Keratinocyte (primary cell): Measurements from ENCODE around the gene FASLG. TPM values are rescaled to one million over a fixed set of nuclear protein-coding genes. Genes with fewer than 3 reads are reported as not detected.

Experiments
- DNase-seq: peaks from one replicate; pipeline ENCODE4 v3.0.0-alpha.2; 2011; ENCODE audit warnings: low read depth, missing footprints, low spot score
- FAIRE-seq: peaks from 2 replicates; lab custom pipeline; 2011; peaks lifted over from hg19 to GRCh38; lab: Jason Lieb, UNC
- H2AFZ ChIP-seq: 2 replicates; pipeline ENCODE4 v1.6.0; 2012; ENCODE audit warnings: low read length, control low read depth, inconsistent platforms; ENCODE audit not compliant: control insufficient read depth
- H3K27ac ChIP-seq: 2 replicates; pipeline ENCODE4 v1.5.1; 2011; ENCODE audit warnings: low read length; ENCODE audit not compliant: control insufficient read depth, insufficient read depth
- H3K27me3 ChIP-seq: 3 replicates; pipeline ENCODE4 v1.6.0; 2011; ENCODE audit warnings: low read length; ENCODE audit not compliant: control insufficient read depth, insufficient read depth; ENCODE audit errors: extremely low read depth
- H3K36me3 ChIP-seq, 2 experiments: 2 replicates in 1 of 2; 3 replicates in 1 of 2; pipeline ENCODE4 v1.5.1; 2011; ENCODE audit warnings: low read length in 2 of 2, mild to moderate bottlenecking in 1 of 2; ENCODE audit not compliant: control insufficient read depth in 2 of 2, insufficient read depth in 2 of 2; ENCODE audit errors: extremely low read depth in 1 of 2
- H3K4me1 ChIP-seq: 3 replicates; pipeline ENCODE4 v1.5.1; 2011; ENCODE audit warnings: low read length; ENCODE audit not compliant: control insufficient read depth, insufficient read depth; ENCODE audit errors: extremely low read depth
- H3K4me2 ChIP-seq: 3 replicates; pipeline ENCODE4 v1.6.0; 2011; ENCODE audit warnings: low read depth, low read length; ENCODE audit not compliant: control insufficient read depth, insufficient read depth; ENCODE audit errors: extremely low read depth
- H3K4me3 ChIP-seq, 3 experiments: fragments of 200-600 bp in 1 of 3; sonication (generic) in 1 of 3; 2 replicates in 2 of 3; 3 replicates in 1 of 3; pipeline ENCODE4 v1.5.1; 2011 to 2016; ENCODE audit warnings: low read length in 3 of 3, mild to moderate bottlenecking in 3 of 3, control low read depth in 2 of 3, inconsistent platforms in 1 of 3, low read depth in 1 of 3, mixed read lengths in 1 of 3, mixed run types in 1 of 3, moderate library complexity in 1 of 3; ENCODE audit not compliant: control insufficient read depth in 2 of 3, insufficient read depth in 2 of 3; ENCODE audit errors: extremely low read depth in 1 of 3
- H3K79me2 ChIP-seq: 2 replicates; pipeline ENCODE4 v1.6.0; 2012; ENCODE audit warnings: low read length; ENCODE audit not compliant: control insufficient read depth, insufficient read depth
- H3K9ac ChIP-seq: 3 replicates; pipeline ENCODE4 v1.6.0; 2011; ENCODE audit warnings: low read length; ENCODE audit not compliant: control insufficient read depth, insufficient read depth; ENCODE audit errors: extremely low read depth
- H3K9me1 ChIP-seq: 3 replicates; pipeline ENCODE4 v1.6.0; 2011; ENCODE audit warnings: low read length; ENCODE audit not compliant: control insufficient read depth, insufficient read depth; ENCODE audit errors: extremely low read depth
- H3K9me3 ChIP-seq: 2 replicates; pipeline ENCODE4 v1.5.1; 2012; ENCODE audit warnings: low read depth, low read length; ENCODE audit not compliant: control insufficient read depth
- H4K20me1 ChIP-seq: 3 replicates; pipeline ENCODE4 v1.6.0; 2011; ENCODE audit warnings: low read length; ENCODE audit not compliant: control insufficient read depth, insufficient read depth; ENCODE audit errors: extremely low read depth
- CTCF ChIP-seq, 3 experiments: IDR thresholded peaks in 1 of 3; conservative IDR thresholded peaks in 1 of 3; optimal IDR thresholded peaks in 1 of 3; 2 replicates in 2 of 3; 3 replicates in 1 of 3; pipeline versions ENCODE3 to v1.5.1; 2011; ENCODE audit warnings: low read length in 3 of 3, mild to moderate bottlenecking in 3 of 3, moderate library complexity in 2 of 3, control low read depth in 1 of 3, inconsistent platforms in 1 of 3; ENCODE audit not compliant: insufficient read depth in 2 of 3; ENCODE audit errors: extremely low read depth in 1 of 3
- EZH2 ChIP-seq: IDR thresholded peaks from one replicate; pipeline ENCODE4 v1.6.1; 2012; ENCODE audit warnings: inconsistent platforms, mild to moderate bottlenecking, low read length, moderate library complexity
- dilution Hi-C: fragments of 300-500 bp; cut with MboI; formaldehyde crosslinking; loops from one replicate; pipeline ENCODE4 v1.7.0; 2020; ENCODE audit warnings: low sequenced_read_pairs; ENCODE audit not compliant: extremely low pct_ligation_motif_present
- polyA plus RNA-seq, 5 experiments: library from polyadenylated mRNA; depleted of rRNA in 3 of 5; stranded (reverse) in 3 of 5; stranded (forward) in 1 of 5; unstranded in 1 of 5; fragments of >200 nt; gene quantifications; 1 replicate in 1 of 5; 2 replicates in 3 of 5; 3 replicates in 1 of 5; pipeline versions ENCODE4 v1.2.1 to v1.2.3, GENCODE V29; 2011 to 2012; ENCODE audit warnings: missing spikeins in 2 of 5, low read depth in 1 of 5, low replicate concordance in 1 of 5

The FASLG gene
- polyA plus RNA-seq, 1 donor (not counting 4 experiments of a cell fraction or from before 2014, with no cell fraction given) = 0.04 TPM

- Histone ChIP-seq H3K4me3 (no peak overlapping the region), H3K9me3 (no peaks in the 10 kb centered on the region), H3K4me2 (no peak overlapping the region), H3K9ac (no peak overlapping the region), H3K36me3 (no peaks in the 10 kb centered on the region), H3K27ac (no peak overlapping the region), H3K27me3 (no peaks in the 10 kb centered on the region), H3K4me1 (peaks cover 32% of the 10 kb centered on the region), H3K9me1 (no peaks in the 10 kb centered on the region), H3K79me2 (no peaks in the 10 kb centered on the region), H4K20me1 (no peaks in the 10 kb centered on the region), H2AFZ (no peak overlapping the region)
- dilution Hi-C loops = no loop called here
- DNase-seq (no peak), FAIRE-seq (no peak)
- TF ChIP-seq EZH2 = no peak
- TF ChIP-seq CTCF (optimal IDR thresholded peaks at IDR 0.05 in 1 of 3, IDR thresholded peaks at IDR 0.05 in 1 of 3, conservative IDR thresholded peaks at IDR 0.05 in 1 of 3; ENCODE audit: extremely low read depth in 1 of 3, insufficient read depth in 2 of 3, low read length in 3 of 3) = no peak
These were observed 15.9 kb upstream of the FASLG start for GRCh38 chr1:172642970-172643369.

- H3K27me3 ChIP-seq = no peaks in the 10 kb centered on the region
- H3K79me2 ChIP-seq = no peaks in the 10 kb centered on the region
- no peaks in the 10 kb centered on the region for H4K20me1 ChIP-seq
- H3K4me1 ChIP-seq = peaks cover 7% of the 10 kb centered on the region
- no peak overlapping the region for H3K4me2 ChIP-seq
- H3K27ac ChIP-seq = no peak overlapping the region
- FAIRE-seq = no peak
- H3K9ac ChIP-seq = no peak overlapping the region
- H3K9me3 ChIP-seq = no peaks in the 10 kb centered on the region
- H3K9me1 ChIP-seq = no peaks in the 10 kb centered on the region
- H2AFZ ChIP-seq = no peak overlapping the region
- no peak for TF ChIP-seq EZH2
- no peak for TF ChIP-seq CTCF (optimal IDR thresholded peaks at IDR 0.05 in 1 of 3, IDR thresholded peaks at IDR 0.05 in 1 of 3, conservative IDR thresholded peaks at IDR 0.05 in 1 of 3; ENCODE audit: extremely low read depth in 1 of 3, insufficient read depth in 2 of 3, low read length in 3 of 3)
- H3K4me3 ChIP-seq = no peak overlapping the region
- dilution Hi-C loops = no loop called here
- no peak for DNase-seq
- no peaks in the 10 kb centered on the region for H3K36me3 ChIP-seq
These were observed 12.2 kb upstream of the FASLG start for GRCh38 chr1:172646653-172647052.
